SK-N-SH (cell line): ENCODE measurements around the gene AGFG2. TPM values are rescaled to one million over a fixed set of nuclear protein-coding genes. Genes with fewer than 3 reads are reported as not detected.
A peak's percentile ranks its signal among the peaks of the same experiment; 100 is the strongest.

Experiments used
- CTCF ChIA-PET: fragments of 300-600, 350-600 bp; formaldehyde crosslinking; extraction: SDS; loops from one replicate; lab custom pipeline; 2021; lab: Yijun Ruan, JAX
- POLR2A ChIA-PET: fragments of 350-600 bp; sonication (Branson Sonifier 250); formaldehyde crosslinking; extraction: SDS; loops from one replicate; lab custom pipeline; 2020; ENCODE audit warnings: antibody characterized with exemption, inconsistent platforms; lab: Yijun Ruan, JAX
- DNase-seq: peaks from one replicate; pipeline ENCODE4 v3.0.0; 2012
- H2AFZ ChIP-seq: fragments of 200-600 bp; sonication (generic); 2 replicates; pipeline ENCODE4 v1.8.1; 2016; ENCODE audit warnings: antibody characterized with exemption, mild to moderate bottlenecking, low read depth
- H3F3A ChIP-seq: fragments of 200-600 bp; sonication (generic); replicated peaks from 2 replicates; pipeline ENCODE3; 2016; ENCODE audit warnings: antibody characterized with exemption, mild to moderate bottlenecking; ENCODE audit not compliant: insufficient read depth
- H3K27ac ChIP-seq, 2 experiments: fragments of 200-500 bp in 1 of 2; fragments of 200-600 bp in 1 of 2; sonication (Bioruptor generic) in 1 of 2; sonication (generic), shearing (Covaris generic) in 1 of 2; 2 replicates each; pipeline versions ENCODE4 v1.5.1 to v1.6.1; 2014 to 2016; ENCODE audit warnings: low read depth in 2 of 2, inconsistent platforms in 1 of 2, low read length in 1 of 2, mild to moderate bottlenecking in 1 of 2, mixed read lengths in 1 of 2
- H3K27me3 ChIP-seq: fragments of 200-600 bp; sonication (generic), shearing (Covaris generic); 2 replicates; pipeline ENCODE4 v1.6.1; 2016; ENCODE audit warnings: mixed run types; ENCODE audit not compliant: insufficient read depth
- H3K36me3 ChIP-seq, 2 experiments: fragments of 200-500 bp in 1 of 2; fragments of 200-600 bp in 1 of 2; sonication (Bioruptor generic) in 1 of 2; sonication (generic) in 1 of 2; replicated peaks in 1 of 2; 2 replicates each; pipeline versions ENCODE3 to v1.5.1; 2014 to 2016; ENCODE audit warnings: low read length in 1 of 2, mild to moderate bottlenecking in 1 of 2; ENCODE audit not compliant: insufficient read depth in 2 of 2, control insufficient read depth in 1 of 2
- H3K4me1 ChIP-seq, 2 experiments: fragments of 200-500 bp in 1 of 2; fragments of 200-600 bp in 1 of 2; sonication (Bioruptor generic) in 1 of 2; sonication (generic), shearing (Covaris generic) in 1 of 2; 2 replicates each; pipeline versions ENCODE4 v1.5.1 to v1.6.1; 2014 to 2016; ENCODE audit warnings: low read depth in 1 of 2, low read length in 1 of 2, mixed run types in 1 of 2; ENCODE audit not compliant: insufficient read depth in 2 of 2, control insufficient read depth in 1 of 2
- H3K4me2 ChIP-seq: fragments of 200-600 bp; sonication (generic), shearing (Covaris generic); 2 replicates; pipeline ENCODE4 v1.6.1; 2017; ENCODE audit warnings: mixed run types
- H3K4me3 ChIP-seq, 2 experiments: fragments of 200-500 bp in 1 of 2; fragments of 200-600 bp in 1 of 2; sonication (Bioruptor generic) in 1 of 2; sonication (generic), shearing (Covaris generic) in 1 of 2; 2 replicates each; pipeline versions ENCODE4 v1.5.1 to v1.8.1; 2014 to 2016; ENCODE audit warnings: low read depth in 2 of 2, inconsistent platforms in 1 of 2, low read length in 1 of 2, mild to moderate bottlenecking in 1 of 2, mixed read lengths in 1 of 2, moderate library complexity in 1 of 2
- H3K79me2 ChIP-seq: fragments of 200-600 bp; sonication (generic); 2 replicates; pipeline ENCODE4 v1.8.1; 2017; ENCODE audit warnings: mild to moderate bottlenecking; ENCODE audit not compliant: insufficient read depth
- H3K9ac ChIP-seq: fragments of 200-600 bp; sonication (generic); 2 replicates; pipeline ENCODE4 v1.6.1; 2017; ENCODE audit warnings: mixed run types
- H3K9me2 ChIP-seq: fragments of 200-600 bp; sonication (generic); 2 replicates; pipeline ENCODE4 v1.6.1; 2017; ENCODE audit warnings: mixed run types
- H3K9me3 ChIP-seq: fragments of 200-600 bp; sonication (generic); 2 replicates; pipeline ENCODE4 v1.6.1; 2017; ENCODE audit warnings: mixed run types, mild to moderate bottlenecking, moderate library complexity
- H4K20me1 ChIP-seq: fragments of 200-600 bp; sonication (generic); 2 replicates; pipeline ENCODE4 v1.6.1; 2017; ENCODE audit warnings: mild to moderate bottlenecking, mixed run types; ENCODE audit not compliant: insufficient read depth
- CHD2 ChIP-seq: fragments of 150-350 bp; IDR thresholded peaks from 2 replicates; pipeline ENCODE4 v1.6.1; 2018; ENCODE audit warnings: low read length; ENCODE audit not compliant: partially characterized antibody
- EZH2phosphoT487 ChIP-seq: fragments of 200-600 bp; sonication (generic); IDR thresholded peaks from 2 replicates; pipeline ENCODE4 v1.6.1; 2017; ENCODE audit warnings: low read depth, mixed run types, mild to moderate bottlenecking, antibody characterized with exemption, moderate library complexity, borderline replicate concordance
- FOSL2 ChIP-seq: IDR thresholded peaks from 2 replicates; pipeline ENCODE4 v1.4.0; 2012; ENCODE audit warnings: low read depth, mild to moderate bottlenecking, moderate library complexity, borderline replicate concordance
- FOXJ3 ChIP-seq: sonication (generic); formaldehyde crosslinking; IDR thresholded peaks from 2 replicates; pipeline ENCODE4 v1.5.1; 2020; ENCODE audit warnings: mild to moderate bottlenecking, missing genetic modification reagents
- GABPA ChIP-seq: IDR thresholded peaks from 2 replicates; pipeline ENCODE4 v1.4.0; 2012; ENCODE audit warnings: low read depth, mild to moderate bottlenecking
- IRF3 ChIP-seq: fragments of 150-350 bp; IDR thresholded peaks from 2 replicates; pipeline ENCODE4 v1.6.1; 2016; ENCODE audit warnings: mild to moderate bottlenecking, low read depth, low read length
- JUND ChIP-seq: IDR thresholded peaks from 2 replicates; pipeline ENCODE4 v1.4.0; 2012
- NFIC ChIP-seq: IDR thresholded peaks from 2 replicates; pipeline ENCODE4 v1.4.0; 2012; ENCODE audit warnings: borderline replicate concordance
- NRF1 ChIP-seq: IDR thresholded peaks from 2 replicates; pipeline ENCODE4 v1.6.1; 2012; ENCODE audit warnings: low read depth, mild to moderate bottlenecking, low read length
- POLR2AphosphoS5 ChIP-seq: IDR thresholded peaks from 2 replicates; pipeline ENCODE4 v1.6.1; 2012; ENCODE audit warnings: low read depth, low read length
- RCOR1 ChIP-seq: fragments of 150-350 bp; IDR thresholded peaks from 2 replicates; pipeline ENCODE4 v1.6.1; 2017; ENCODE audit warnings: antibody characterized with exemption, low read length
- REST ChIP-seq: IDR thresholded peaks from 2 replicates; pipeline ENCODE4 v1.6.1; 2012; ENCODE audit warnings: mild to moderate bottlenecking, low read depth, low read length, moderate library complexity
- SIN3A ChIP-seq: IDR thresholded peaks from 2 replicates; pipeline ENCODE4 v1.6.1; 2012; ENCODE audit warnings: low read depth, mild to moderate bottlenecking, low read length, moderate library complexity, borderline replicate concordance
- SMC3 ChIP-seq: IDR thresholded peaks from 2 replicates; pipeline ENCODE4 v1.6.1; 2012; ENCODE audit warnings: low read depth, low read length, improper control_type of control experiment
- TAF1 ChIP-seq: IDR thresholded peaks from 2 replicates; pipeline ENCODE4 v1.6.1; 2012; ENCODE audit warnings: low read depth, mild to moderate bottlenecking, low read length, moderate library complexity, borderline replicate concordance
- TEAD4 ChIP-seq: IDR thresholded peaks from 2 replicates; pipeline ENCODE4 v1.4.0; 2012; ENCODE audit warnings: mild to moderate bottlenecking, borderline replicate concordance; ENCODE audit not compliant: insufficient read depth
- USF1 ChIP-seq: IDR thresholded peaks from 2 replicates; pipeline ENCODE4 v1.4.0; 2012; ENCODE audit warnings: low read depth, borderline replicate concordance
- YY1 ChIP-seq: IDR thresholded peaks from 2 replicates; pipeline ENCODE4 v1.4.0; 2012; ENCODE audit warnings: low read depth, mild to moderate bottlenecking
- WGBS: methylation state at CpG from one replicate; pipeline ENCODE4 v1.1.6; 2017; ENCODE audit warnings: low lambda C conversion rate; 5-methylcytosine and 5-hydroxymethylcytosine counted together
- polyA plus RNA-seq, 3 experiments: library from polyadenylated mRNA; depleted of rRNA; stranded (reverse); fragments of >200 nt; gene quantifications; 2 replicates each; pipeline ENCODE4 v1.2.3, GENCODE V29; 2012
- TF ChIP-seq, protein P1 (sequence below): IDR thresholded peaks from 2 replicates; pipeline ENCODE4 v1.4.0; 2012; ENCODE audit warnings: low read depth, borderline replicate concordance
- TF ChIP-seq, protein P2 (sequence below): IDR thresholded peaks from 2 replicates; pipeline ENCODE4 v1.4.0; 2012; ENCODE audit warnings: low read depth
- TF ChIP-seq, protein P3 (sequence below): IDR thresholded peaks from 2 replicates; pipeline ENCODE4; 2012

The AGFG2 gene
- polyA plus RNA-seq, 1 of the 3 experiments (the other 2 are of a cell fraction) = 23.1 TPM

- Histone ChIP-seq H3K27ac (peak within 1 kb of the TSS; percentile 82 to 93), H3K4me3 (peak within 1 kb of the TSS; percentile 67 to 80), H3K4me2 (peak within 1 kb of the TSS; percentile 100), H3K36me3 (peaks cover 11 to 13% of the 10 kb centered on the region in 2 experiments), H3K9me3 (no peaks in the 10 kb centered on the region), H4K20me1 (no peaks in the 10 kb centered on the region), H3K4me1 (peaks cover 0 to 8% of the 10 kb centered on the region in 2 experiments; a peak in 1 of 4 replicates), H3K79me2 (peaks cover 6% of the 10 kb centered on the region; the same call in 1 of the 2 replicates), H3K27me3 (no peaks in the 10 kb centered on the region), H3K9ac (peak within 1 kb of the TSS; percentile 69), H3K9me2 (no peaks in the 10 kb centered on the region), H3F3A (peaks cover 40% of the 10 kb centered on the region), H2AFZ (peak within 1 kb of the TSS; percentile 79)
- WGBS = under 1% methylated on average over 34 of the region's 61 CpGs
- DNase-seq = peak; percentile 100
- CTCF ChIA-PET = interaction anchor here (0.7 to 9.1 kb wide), 26 partner anchors 8 to 240 kb away, joined by 3 to 119 read pairs (median 6); partner anchors contain the start of genes ACTL6B, EPHB4, GIGYF1 and POP7
- POLR2A ChIA-PET = interaction anchor here (0.8 to 2.6 kb wide), 16 partner anchors 9 to 184 kb away, joined by 4 to 39 read pairs (median 8); partner anchors contain the start of genes ACTL6B, FBXO24, GIGYF1 and GNB2
- TF ChIP-seq CHD2 (peak; percentile 77), JUND (no peak), TAF1 (peak; percentile 39; the same call in 1 of the 2 replicates), FOSL2 (no peak), RCOR1 (0 out of 2 replicates have a peak, but pooled peaks have one; percentile 5), YY1 (peak; percentile 85), TEAD4 (no peak), IRF3 (no peak; the same call in 1 of the 2 replicates), NRF1 (no peak), SIN3A (peak; percentile 30; the same call in 1 of the 2 replicates), GABPA (peak; percentile 77), SMC3 (no peak), NFIC (no peak; the same call in 1 of the 2 replicates), POLR2AphosphoS5 (peak; percentile 55; the same call in 1 of the 2 replicates), USF1 (no peak), REST (no peak), FOXJ3 (no peak), EZH2phosphoT487 (no peak)
- TF ChIP-seq, protein P1, sequence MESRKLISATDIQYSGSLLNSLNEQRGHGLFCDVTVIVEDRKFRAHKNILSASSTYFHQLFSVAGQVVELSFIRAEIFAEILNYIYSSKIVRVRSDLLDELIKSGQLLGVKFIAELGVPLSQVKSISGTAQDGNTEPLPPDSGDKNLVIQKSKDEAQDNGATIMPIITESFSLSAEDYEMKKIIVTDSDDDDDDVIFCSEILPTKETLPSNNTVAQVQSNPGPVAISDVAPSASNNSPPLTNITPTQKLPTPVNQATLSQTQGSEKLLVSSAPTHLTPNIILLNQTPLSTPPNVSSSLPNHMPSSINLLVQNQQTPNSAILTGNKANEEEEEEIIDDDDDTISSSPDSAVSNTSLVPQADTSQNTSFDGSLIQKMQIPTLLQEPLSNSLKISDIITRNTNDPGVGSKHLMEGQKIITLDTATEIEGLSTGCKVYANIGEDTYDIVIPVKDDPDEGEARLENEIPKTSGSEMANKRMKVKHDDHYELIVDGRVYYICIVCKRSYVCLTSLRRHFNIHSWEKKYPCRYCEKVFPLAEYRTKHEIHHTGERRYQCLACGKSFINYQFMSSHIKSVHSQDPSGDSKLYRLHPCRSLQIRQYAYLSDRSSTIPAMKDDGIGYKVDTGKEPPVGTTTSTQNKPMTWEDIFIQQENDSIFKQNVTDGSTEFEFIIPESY = no peak
- TF ChIP-seq, protein P2, sequence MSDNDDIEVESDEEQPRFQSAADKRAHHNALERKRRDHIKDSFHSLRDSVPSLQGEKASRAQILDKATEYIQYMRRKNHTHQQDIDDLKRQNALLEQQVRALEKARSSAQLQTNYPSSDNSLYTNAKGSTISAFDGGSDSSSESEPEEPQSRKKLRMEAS = no peak
- TF ChIP-seq, protein P3, sequence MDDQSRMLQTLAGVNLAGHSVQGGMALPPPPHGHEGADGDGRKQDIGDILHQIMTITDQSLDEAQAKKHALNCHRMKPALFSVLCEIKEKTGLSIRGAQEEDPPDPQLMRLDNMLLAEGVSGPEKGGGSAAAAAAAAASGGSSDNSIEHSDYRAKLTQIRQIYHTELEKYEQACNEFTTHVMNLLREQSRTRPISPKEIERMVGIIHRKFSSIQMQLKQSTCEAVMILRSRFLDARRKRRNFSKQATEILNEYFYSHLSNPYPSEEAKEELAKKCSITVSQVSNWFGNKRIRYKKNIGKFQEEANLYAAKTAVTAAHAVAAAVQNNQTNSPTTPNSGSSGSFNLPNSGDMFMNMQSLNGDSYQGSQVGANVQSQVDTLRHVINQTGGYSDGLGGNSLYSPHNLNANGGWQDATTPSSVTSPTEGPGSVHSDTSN = peak; percentile 81
Observed at GRCh38 chr7:100611983-100612729, 73.2 kb downstream of the AGFG2 start, which contains the start of gene MOSPD3. Gene MOSPD3 (plus strand): TSS chr7:100612540. CDS start chr7:100612792, 252 bp downstream.
